GM21447 (cell line): Measurements from ENCODE around the gene IQCM.

Experiments
- ATAC-seq: cut with Tn5 transposase; IDR thresholded peaks from one replicate; pipeline ENCODE4 v1.9.1; 2021; ENCODE audit not compliant: unreplicated experiment

IQCM gene

GRCh38 chr4:149815743-149816142 lies at the start of gene IQCM:
Gene IQCM, minus strand, starts transcription at chr4:149815843. Its CDS starts 73,152 bp downstream, at chr4:149742691.
- ATAC-seq = no peak

GRCh38 chr4:149857446-149857845 lies 41.8 kb upstream of the IQCM start:
- no peak for ATAC-seq

GRCh38 chr4:149845743-149846142 lies 30.1 kb upstream of the IQCM start:
- ATAC-seq = no peak

GRCh38 chr4:149841686-149842085 lies 26.0 kb upstream of the IQCM start:
- ATAC-seq = no peak

GRCh38 chr4:149838036-149838435 lies 22.4 kb upstream of the IQCM start:
- ATAC-seq = no peak

GRCh38 chr4:149836546-149836945 lies 20.9 kb upstream of the IQCM start:
- ATAC-seq = no peak

GRCh38 chr4:149835280-149835679 lies 19.6 kb upstream of the IQCM start:
- ATAC-seq = no peak

- ATAC-seq = no peak
These were observed 16.1 kb upstream of the IQCM start for GRCh38 chr4:149831656-149832208.

- no peak for ATAC-seq
These were observed 15.2 kb upstream of the IQCM start for GRCh38 chr4:149830823-149831222.

GRCh38 chr4:149825336-149825735 lies 9.7 kb upstream of the IQCM start:
- ATAC-seq = no peak

- no peak for ATAC-seq
These were observed 8.2 kb upstream of the IQCM start for GRCh38 chr4:149823769-149824221.

- ATAC-seq = no peak
These were observed 14.2 kb downstream of the IQCM start for GRCh38 chr4:149801416-149801815.

GRCh38 chr4:149799546-149799945 lies 16.1 kb downstream of the IQCM start:
- ATAC-seq = no peak

- ATAC-seq = no peak
These were observed 19.3 kb downstream of the IQCM start for GRCh38 chr4:149796381-149796780.

- no peak for ATAC-seq
These were observed 20.4 kb downstream of the IQCM start for GRCh38 chr4:149795256-149795655.

GRCh38 chr4:149794352-149794751 lies 21.3 kb downstream of the IQCM start:
- no peak for ATAC-seq

GRCh38 chr4:149793459-149793858 lies 22.2 kb downstream of the IQCM start:
- no peak for ATAC-seq

GRCh38 chr4:149791851-149792250 lies 23.8 kb downstream of the IQCM start:
- ATAC-seq = no peak

GRCh38 chr4:149790172-149790907 lies 25.3 kb downstream of the IQCM start:
- ATAC-seq = no peak

- no peak for ATAC-seq
These were observed 27.3 kb downstream of the IQCM start for GRCh38 chr4:149788300-149788699.

GRCh38 chr4:149785696-149786431 lies 29.8 kb downstream of the IQCM start:
- no peak for ATAC-seq

GRCh38 chr4:149784018-149784417 lies 31.6 kb downstream of the IQCM start:
- no peak for ATAC-seq
